ENCODE results near the gene OVOL2.
A peak's percentile ranks its signal among the peaks of the same experiment; 100 is the strongest.

Gene OVOL2

GRCh38 chr20:18011951-18012645 is 45.6 kb downstream of the OVOL2 start:
- DNase-seq (ENCODE audit: low spot score) = no peak

GRCh38 chr20:18011482-18011881 is 46.2 kb downstream of the OVOL2 start:
- no peak for DNase-seq (ENCODE audit: low spot score)

- no peak for DNase-seq (ENCODE audit: low spot score)
Observed at GRCh38 chr20:18009116-18009515, 48.6 kb downstream of the OVOL2 start.

GRCh38 chr20:18007534-18008292 is 50.0 kb downstream of the OVOL2 start:
- no peak for DNase-seq (ENCODE audit: low spot score)

- no peak for DNase-seq (ENCODE audit: low spot score)
Observed at GRCh38 chr20:18006684-18007083, 51.0 kb downstream of the OVOL2 start.

- DNase-seq (ENCODE audit: low spot score) = no peak
Observed at GRCh38 chr20:18005990-18006364, 51.7 kb downstream of the OVOL2 start.

- DNase-seq (ENCODE audit: low spot score) = no peak
Observed at GRCh38 chr20:18005170-18005989, 52.3 kb downstream of the OVOL2 start.

GRCh38 chr20:18004384-18005031 is 53.2 kb downstream of the OVOL2 start:
- no peak for DNase-seq (ENCODE audit: low spot score)

GRCh38 chr20:18003897-18004296 is 53.8 kb downstream of the OVOL2 start:
- no peak for DNase-seq (ENCODE audit: low spot score)

GRCh38 chr20:18001131-18001921 is 56.4 kb downstream of the OVOL2 start:
- DNase-seq (ENCODE audit: low spot score) = peak; percentile 78

GRCh38 chr20:17999566-17999965 is 58.1 kb downstream of the OVOL2 start:
- no peak for DNase-seq (ENCODE audit: low spot score)

GRCh38 chr20:17998446-17998845 is 59.3 kb downstream of the OVOL2 start:
- no peak for DNase-seq (ENCODE audit: low spot score)

GRCh38 chr20:17995967-17996819 is 61.5 kb downstream of the OVOL2 start:
- peak; percentile 81 for DNase-seq (ENCODE audit: low spot score)

- no peak for DNase-seq (ENCODE audit: low spot score)
Observed at GRCh38 chr20:17993546-17993945, 64.2 kb downstream of the OVOL2 start.

- DNase-seq (ENCODE audit: low spot score) = no peak
Observed at GRCh38 chr20:17992847-17993513, 64.7 kb downstream of the OVOL2 start.

GRCh38 chr20:17992224-17992637 is 65.5 kb downstream of the OVOL2 start:
- DNase-seq (ENCODE audit: low spot score) = no peak

- no peak for DNase-seq (ENCODE audit: low spot score)
Observed at GRCh38 chr20:17990278-17990972, 67.3 kb downstream of the OVOL2 start.

- no peak for DNase-seq (ENCODE audit: low spot score)
Observed at GRCh38 chr20:17987988-17988387, 69.7 kb downstream of the OVOL2 start.

GRCh38 chr20:17985388-17986018 is 72.2 kb downstream of the OVOL2 start:
- no peak for DNase-seq (ENCODE audit: low spot score)
